ENCODE measurements around the gene C17orf100. TPM values are rescaled to one million over a fixed set of nuclear protein-coding genes. Genes with fewer than 3 reads are reported as not detected.

Gene C17orf100
- total and polyA plus RNA-seq, 2 of the 13 experiments (the other 11 are each of a cell fraction or from before 2014, with no cell fraction given), result 3.6 to 8.7 TPM

DNA sequence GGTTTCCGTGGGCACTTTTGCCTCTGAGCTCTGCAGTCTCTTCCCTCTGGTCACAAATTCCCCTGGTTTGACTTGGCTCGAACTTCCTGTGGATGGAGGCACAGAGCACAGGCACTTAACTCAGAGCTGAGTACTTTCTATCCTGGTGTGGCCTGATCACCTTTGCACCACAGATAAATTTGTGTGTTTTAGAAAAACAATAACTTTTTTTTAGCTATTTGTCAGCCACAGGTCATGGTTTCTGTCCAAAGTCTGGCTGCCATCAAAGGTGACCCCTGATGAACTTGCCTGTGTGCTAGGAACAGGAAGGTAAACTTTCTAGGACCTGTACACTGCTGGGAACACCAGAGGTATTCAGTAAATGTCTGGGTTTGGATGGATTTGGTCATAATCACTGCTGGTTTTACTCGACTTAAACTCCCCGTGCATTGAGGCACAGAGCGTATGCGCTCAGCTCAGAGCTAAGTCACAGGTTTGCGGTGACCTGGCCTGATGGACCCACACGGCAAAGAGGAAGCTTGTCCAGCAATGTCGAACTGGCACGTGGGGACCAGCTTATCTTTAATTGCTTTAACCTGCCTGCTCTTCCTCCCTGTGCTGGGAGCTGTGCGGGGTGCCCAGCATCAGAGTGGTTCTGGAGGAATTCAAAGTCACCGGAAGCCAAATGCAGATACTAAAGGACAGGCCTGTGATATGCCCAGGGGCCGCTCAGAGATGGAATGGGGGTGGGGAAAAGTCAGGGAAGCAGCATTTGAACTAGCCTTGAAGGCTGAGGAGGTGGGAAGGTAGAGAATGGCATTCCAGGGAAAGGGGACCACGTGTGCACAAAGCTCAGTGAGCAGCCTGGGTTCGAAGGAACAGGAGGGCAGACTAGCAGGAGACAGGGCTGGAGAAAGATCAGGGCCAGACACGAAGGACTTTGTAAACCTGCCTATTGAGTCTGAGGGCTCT lies 48.7 kb downstream of the C17orf100 start (continued):
- TF ChIP-seq ATF5 (CRISPR knock-in tag; IDR thresholded peaks at IDR 0.05; ENCODE audit: low read depth) (0 out of 2 replicates have a peak, but pooled peaks have one; percentile 43), ZNF770 (CRISPR knock-in tag; IDR thresholded peaks at IDR 0.05) (no peak; the same call in 1 of the 2 replicates), BRCA1 (CRISPR knock-in tag; IDR thresholded peaks at IDR 0.05) (no peak), TAF15 (IDR thresholded peaks at IDR 0.05; ENCODE audit: low read depth, low read length, poor library complexity, severe bottlenecking) (no peak), SRY (CRISPR knock-in tag; IDR thresholded peaks at IDR 0.05) (no peak), ELF4 (CRISPR knock-in tag; IDR thresholded peaks at IDR 0.05; ENCODE audit: borderline replicate concordance) (peak; percentile 94), ZC3H13 (CRISPR knock-in tag; IDR thresholded peaks at IDR 0.05) (0 out of 2 replicates have a peak, but pooled peaks have one; percentile 59), PHF8 (CRISPR knock-in tag; IDR thresholded peaks at IDR 0.05) (0 out of 2 replicates have a peak, but pooled peaks have one; percentile 3), IRF2 (CRISPR knock-in tag; IDR thresholded peaks at IDR 0.05) (peak; percentile 82; the same call in 1 of the 2 replicates), DNMT3B (CRISPR knock-in tag; conservative IDR thresholded peaks at IDR 0.05) (peak; percentile 73; the same call in 1 of the 2 replicates), ZIK1 (CRISPR knock-in tag; IDR thresholded peaks at IDR 0.05; ENCODE audit: borderline replicate concordance, low read depth) (no peak), FOXK2 (IDR thresholded peaks at IDR 0.05) (0 out of 2 replicates have a peak, but pooled peaks have one; percentile 20), CEBPB (IDR thresholded peaks at IDR 0.05; ENCODE audit: borderline replicate concordance, low read depth, low read length) (no peak), SP5 (CRISPR knock-in tag; IDR thresholded peaks at IDR 0.05; ENCODE audit: borderline replicate concordance, low read depth) (peak; percentile 13; the same call in 1 of the 2 replicates), IKZF5 (CRISPR knock-in tag; IDR thresholded peaks at IDR 0.05) (peak; percentile 98), ELF1 (CRISPR knock-in tag; IDR thresholded peaks at IDR 0.05) (peak; percentile 48; the same call in 1 of the 2 replicates), ZFX (CRISPR knock-in tag; IDR thresholded peaks at IDR 0.05; ENCODE audit: low read depth) (peak; percentile 47), ZFP62 (CRISPR knock-in tag; IDR thresholded peaks at IDR 0.05) (no peak), GMEB1 (CRISPR knock-in tag; IDR thresholded peaks at IDR 0.05; ENCODE audit: borderline replicate concordance) (peak; percentile 57; the same call in 1 of the 2 replicates), NAIF1 (CRISPR knock-in tag; IDR thresholded peaks at IDR 0.05; ENCODE audit: borderline replicate concordance) (no peak; the same call in 1 of the 2 replicates), HNRNPLL (IDR thresholded peaks at IDR 0.05; ENCODE audit: low read depth, low read length, poor library complexity, severe bottlenecking) (no peak), SP1 (IDR thresholded peaks at IDR 0.05) (no peak), SP1 (CRISPR knock-in tag; IDR thresholded peaks at IDR 0.05) (no peak), PITX1 (CRISPR knock-in tag; IDR thresholded peaks at IDR 0.05) (peak; percentile 88)
